ENCODE data around the gene ATP6V0A4. TPM values are rescaled to one million over a fixed set of nuclear protein-coding genes. Genes with fewer than 3 reads are reported as not detected.

Gene ATP6V0A4
- total and polyA plus RNA-seq, 8 donors: 0.09 to 0.56 (median 0.23) TPM; not detected in 1

- Histone ChIP-seq H3K9me3 (no peaks in the 10 kb centered on the region), H3K27ac (no peak overlapping the region), H3K36me3 (no peaks in the 10 kb centered on the region), H3K27me3 (no peaks in the 10 kb centered on the region), H3K4me3 (no peak overlapping the region), H3K4me1 (no peaks in the 10 kb centered on the region)
- WGBS, 2 donors: 92 to 93% methylated on average over 7 of the region's 7 CpGs
- ATAC-seq (no peak), FAIRE-seq (no peak), DNase-seq (no peak)
- intact Hi-C loops (cut with DNase I): no loop called here
- no peak for TF ChIP-seq CTCF (IDR thresholded peaks at IDR 0.05)
Observed at GRCh38 chr7:138713191-138713590, 84.8 kb downstream of the ATP6V0A4 start.

GRCh38 chr7:138712652-138713051, 85.3 kb downstream of the ATP6V0A4 start:
- WGBS, 2 donors: 94 to 97% methylated on average over 9 of the region's 9 CpGs
- Histone ChIP-seq H3K36me3 (no peaks in the 10 kb centered on the region), H3K4me3 (no peak overlapping the region), H3K27me3 (no peaks in the 10 kb centered on the region), H3K4me1 (no peaks in the 10 kb centered on the region), H3K9me3 (no peaks in the 10 kb centered on the region), H3K27ac (no peak overlapping the region)
- ATAC-seq (no peak), FAIRE-seq (no peak), DNase-seq (no peak)
- TF ChIP-seq CTCF (IDR thresholded peaks at IDR 0.05): no peak
- intact Hi-C loops (cut with DNase I): no loop called here

GRCh38 chr7:138710536-138711385, 87.2 kb downstream of the ATP6V0A4 start:
- DNase-seq: no peak
- no peak for ATAC-seq
- no peak for FAIRE-seq
- Histone ChIP-seq H3K36me3 (no peaks in the 10 kb centered on the region), H3K27ac (no peak overlapping the region), H3K4me3 (no peak overlapping the region), H3K9me3 (no peaks in the 10 kb centered on the region), H3K27me3 (no peaks in the 10 kb centered on the region), H3K4me1 (no peaks in the 10 kb centered on the region)
- WGBS, 2 donors: 74 to 81% methylated on average over 15 of the region's 15 CpGs
- intact Hi-C loops (cut with DNase I): no loop called here
- no peak for TF ChIP-seq CTCF (IDR thresholded peaks at IDR 0.05)

- Histone ChIP-seq H3K36me3 (no peaks in the 10 kb centered on the region), H3K4me3 (no peak overlapping the region), H3K4me1 (no peaks in the 10 kb centered on the region), H3K27me3 (no peaks in the 10 kb centered on the region), H3K9me3 (no peaks in the 10 kb centered on the region), H3K27ac (no peak overlapping the region)
- WGBS, 2 donors: 67 to 75% methylated on average over 7 of the region's 7 CpGs
- ATAC-seq (no peak), DNase-seq (peak in 1 of 6 donors; percentile 13), FAIRE-seq (no peak)
- TF ChIP-seq CTCF (IDR thresholded peaks at IDR 0.05): no peak
- intact Hi-C loops (cut with DNase I): no loop called here
Observed at GRCh38 chr7:138705167-138705566, 92.8 kb downstream of the ATP6V0A4 start.

- peak in 1 of 6 donors; percentile 30 for DNase-seq
Observed at GRCh38 chr7:138701537-138701923, 96.5 kb downstream of the ATP6V0A4 start.

More at GRCh38 chr7:138701537-138701923, 96.5 kb downstream of the ATP6V0A4 start:
- no peaks in the 10 kb centered on the region for H3K9me3 ChIP-seq
- no peaks in the 10 kb centered on the region for H3K4me1 ChIP-seq
- TF ChIP-seq CTCF (IDR thresholded peaks at IDR 0.05): no peak
- H3K27ac ChIP-seq: no peak overlapping the region
- no peak overlapping the region for H3K4me3 ChIP-seq
- intact Hi-C loops (cut with DNase I): no loop called here
- FAIRE-seq (no peak), ATAC-seq (no peak)
- no peaks in the 10 kb centered on the region for H3K27me3 ChIP-seq
- H3K36me3 ChIP-seq: no peaks in the 10 kb centered on the region
- 89 to 92% methylated on average over 2 of the region's 2 CpGs for WGBS, 2 donors
